GM18951 (cell line): Measurements from ENCODE around the gene UQCC5.

Experiments used
- POLR2A ChIP-seq: IDR thresholded peaks from 4 replicates; pipeline ENCODE4 v1.6.1; 2011; ENCODE audit warnings: mild to moderate bottlenecking; ENCODE audit not compliant: insufficient read length, insufficient read depth; ENCODE audit errors: extremely low read depth
- in situ Hi-C: fragments of 300-500 bp; cut with MboI; formaldehyde crosslinking; loops from one replicate; pipeline ENCODE4 v1.12.0; 2022; ENCODE audit warnings: low sequenced_read_pairs, mixed read lengths, inconsistent platforms; ENCODE audit not compliant: unreplicated experiment

The UQCC5 gene

GRCh38 chr3:52495777-52496602 is 40.4 kb upstream of the UQCC5 start:
- no peak for TF ChIP-seq POLR2A
- in situ Hi-C loops: no loop called here

GRCh38 chr3:52498137-52499054 is 38.0 kb upstream of the UQCC5 start:
- in situ Hi-C loops: no loop called here
- no peak for TF ChIP-seq POLR2A

GRCh38 chr3:52501046-52501445 is 35.4 kb upstream of the UQCC5 start:
- TF ChIP-seq POLR2A: no peak
- in situ Hi-C loops: no loop called here

- in situ Hi-C loops: no loop called here
Observed at GRCh38 chr3:52502001-52502400, 34.4 kb upstream of the UQCC5 start.

GRCh38 chr3:52502808-52503350 is 33.5 kb upstream of the UQCC5 start:
- in situ Hi-C loops: no loop called here

More at GRCh38 chr3:52502001-52502400, 34.4 kb upstream of the UQCC5 start:
- no peak for TF ChIP-seq POLR2A

GRCh38 chr3:52503788-52504424 is 32.5 kb upstream of the UQCC5 start:
- no peak for TF ChIP-seq POLR2A
- in situ Hi-C loops: no loop called here

More at GRCh38 chr3:52502808-52503350, 33.5 kb upstream of the UQCC5 start:
- TF ChIP-seq POLR2A: no peak

- in situ Hi-C loops: no loop called here
- no peak for TF ChIP-seq POLR2A
Observed at GRCh38 chr3:52504977-52505376, 31.4 kb upstream of the UQCC5 start.

- in situ Hi-C loops: no loop called here
- TF ChIP-seq POLR2A: no peak
Observed at GRCh38 chr3:52506266-52506966, 30.0 kb upstream of the UQCC5 start.

GRCh38 chr3:52507359-52507758 is 29.0 kb upstream of the UQCC5 start:
- in situ Hi-C loops: no loop called here
- TF ChIP-seq POLR2A: no peak

GRCh38 chr3:52509753-52510328 is 26.6 kb upstream of the UQCC5 start:
- in situ Hi-C loops: no loop called here

GRCh38 chr3:52511509-52511908 is 24.9 kb upstream of the UQCC5 start:
- in situ Hi-C loops: no loop called here

More at GRCh38 chr3:52509753-52510328, 26.6 kb upstream of the UQCC5 start:
- no peak for TF ChIP-seq POLR2A

GRCh38 chr3:52512105-52512504 is 24.3 kb upstream of the UQCC5 start:
- in situ Hi-C loops: no loop called here
- TF ChIP-seq POLR2A: no peak

More at GRCh38 chr3:52511509-52511908, 24.9 kb upstream of the UQCC5 start:
- TF ChIP-seq POLR2A: no peak
